Astrocyte (in vitro differentiated cells and primary cell): ENCODE measurements around the gene MELTF. TPM values are rescaled to one million over a fixed set of nuclear protein-coding genes. Genes with fewer than 3 reads are reported as not detected.

ENCODE experiments used
- DNase-seq: peaks from one replicate; pipeline ENCODE4 v3.0.0-alpha.2; 2010; ENCODE audit warnings: low read depth
- FAIRE-seq: peaks from 2 replicates; lab custom pipeline; 2011; peaks lifted over from hg19 to GRCh38; lab: Jason Lieb, UNC
- H2AFZ ChIP-seq: 2 replicates; pipeline ENCODE4 v1.6.0; 2012; ENCODE audit warnings: low read depth, low read length, inconsistent platforms
- H3K27ac ChIP-seq: 2 replicates; pipeline ENCODE4 v1.5.1; 2011; ENCODE audit warnings: low read depth, low read length, inconsistent platforms
- H3K27me3 ChIP-seq: 2 replicates; pipeline ENCODE4 v1.6.0; 2011; ENCODE audit warnings: low read length, inconsistent platforms; ENCODE audit not compliant: insufficient read depth
- H3K36me3 ChIP-seq: 2 replicates; pipeline ENCODE4 v1.5.1; 2011; ENCODE audit warnings: low read length, inconsistent platforms; ENCODE audit not compliant: insufficient read depth
- H3K4me1 ChIP-seq: 2 replicates; pipeline ENCODE4 v1.5.1; 2011; ENCODE audit warnings: low read length, inconsistent platforms; ENCODE audit not compliant: insufficient read depth
- H3K4me2 ChIP-seq: 2 replicates; pipeline ENCODE4 v1.6.0; 2012; ENCODE audit warnings: low read length, inconsistent platforms
- H3K4me3 ChIP-seq: 2 replicates; pipeline ENCODE4 v1.5.1; 2011; ENCODE audit warnings: low read depth, mild to moderate bottlenecking, low read length, inconsistent platforms; ENCODE audit not compliant: insufficient read depth
- H3K79me2 ChIP-seq: 2 replicates; pipeline ENCODE4 v1.6.0; 2012; ENCODE audit warnings: mild to moderate bottlenecking, low read length, inconsistent platforms; ENCODE audit not compliant: insufficient read depth
- H3K9ac ChIP-seq: 2 replicates; pipeline ENCODE4 v1.6.0; 2012; ENCODE audit warnings: mild to moderate bottlenecking, low read length, inconsistent platforms
- H3K9me3 ChIP-seq: 2 replicates; pipeline ENCODE4 v1.5.1; 2012; ENCODE audit warnings: low read depth, mild to moderate bottlenecking, low read length, inconsistent platforms; ENCODE audit not compliant: insufficient read depth
- H4K20me1 ChIP-seq: 2 replicates; pipeline ENCODE4 v1.6.0; 2012; ENCODE audit warnings: low read length, inconsistent platforms; ENCODE audit not compliant: insufficient read depth
- H3K27ac Mint-ChIP-seq: one replicate; pipeline ENCODE4 v1.8.0; 2021; ENCODE audit warnings: mild to moderate bottlenecking, mixed read lengths; ENCODE audit not compliant: unreplicated experiment
- H3K27me3 Mint-ChIP-seq: one replicate; pipeline ENCODE4 v1.8.0; 2021; ENCODE audit warnings: low read depth, mixed read lengths; ENCODE audit not compliant: unreplicated experiment
- H3K36me3 Mint-ChIP-seq: one replicate; pipeline ENCODE4 v1.8.0; 2021; ENCODE audit warnings: low read depth, mixed read lengths; ENCODE audit not compliant: unreplicated experiment
- H3K4me1 Mint-ChIP-seq: one replicate; pipeline ENCODE4 v1.8.0; 2021; ENCODE audit warnings: low read depth, mixed read lengths; ENCODE audit not compliant: unreplicated experiment
- H3K4me3 Mint-ChIP-seq: one replicate; pipeline ENCODE4 v1.8.0; 2021; ENCODE audit warnings: mild to moderate bottlenecking, moderate library complexity, mixed read lengths; ENCODE audit not compliant: unreplicated experiment
- H3K9me3 Mint-ChIP-seq: one replicate; pipeline ENCODE4 v1.8.0; 2021; ENCODE audit warnings: mild to moderate bottlenecking, mixed read lengths; ENCODE audit not compliant: unreplicated experiment
- CTCF ChIP-seq: IDR thresholded peaks from 2 replicates; pipeline ENCODE4 v1.5.1; 2011; ENCODE audit warnings: low read depth, mild to moderate bottlenecking, inconsistent platforms, low read length, moderate library complexity; ENCODE audit not compliant: insufficient read depth
- EZH2 ChIP-seq: IDR thresholded peaks from 2 replicates; pipeline ENCODE4 v1.6.1; 2012; ENCODE audit warnings: mild to moderate bottlenecking, low read length, inconsistent platforms; ENCODE audit not compliant: insufficient read depth
- total RNA-seq: library from RNA; stranded (reverse); gene quantifications from 2 replicates; pipeline ENCODE4 v1.2.1, GENCODE V29; 2021

Gene MELTF
- total RNA-seq, 1 donor from 2014 or later = 24.0 TPM

GRCh38 chr3:196976941-196977340 lies 52.7 kb downstream of the MELTF start:
- no peaks in the 10 kb centered on the region for H3K4me1 Mint-ChIP-seq

GRCh38 chr3:196975349-196975748 lies 54.3 kb downstream of the MELTF start:
- FAIRE-seq = no peak
- no peak for DNase-seq
- no peak overlapping the region for H3K27ac Mint-ChIP-seq

More at GRCh38 chr3:196976941-196977340, 52.7 kb downstream of the MELTF start:
- Histone ChIP-seq H3K4me3 (no peak overlapping the region), H2AFZ (no peak overlapping the region), H3K36me3 (no peaks in the 10 kb centered on the region), H3K4me1 (no peaks in the 10 kb centered on the region), H3K79me2 (no peaks in the 10 kb centered on the region), H3K9ac (no peak overlapping the region), H4K20me1 (no peaks in the 10 kb centered on the region), H3K27ac (no peak overlapping the region), H3K4me2 (no peak overlapping the region), H3K27me3 (no peaks in the 10 kb centered on the region), H3K9me3 (no peaks in the 10 kb centered on the region)
- no peaks in the 10 kb centered on the region for H3K9me3 Mint-ChIP-seq
- peaks cover 4% of the 10 kb centered on the region for H3K36me3 Mint-ChIP-seq
- DNase-seq (no peak), FAIRE-seq (no peak)
- TF ChIP-seq EZH2 (no peak), CTCF (no peak)
- H3K27me3 Mint-ChIP-seq = peaks cover 18% of the 10 kb centered on the region
- H3K27ac Mint-ChIP-seq = no peak overlapping the region
- H3K4me3 Mint-ChIP-seq = no peak overlapping the region

More at GRCh38 chr3:196975349-196975748, 54.3 kb downstream of the MELTF start:
- H3K4me1 Mint-ChIP-seq = no peaks in the 10 kb centered on the region
- no peak for TF ChIP-seq EZH2
- TF ChIP-seq CTCF = no peak
- no peak overlapping the region for H3K4me3 Mint-ChIP-seq
- Histone ChIP-seq H2AFZ (no peak overlapping the region), H4K20me1 (no peaks in the 10 kb centered on the region), H3K4me3 (no peak overlapping the region), H3K4me1 (no peaks in the 10 kb centered on the region), H3K9ac (no peak overlapping the region), H3K27me3 (no peaks in the 10 kb centered on the region), H3K27ac (no peak overlapping the region), H3K9me3 (peaks cover 4% of the 10 kb centered on the region), H3K36me3 (no peaks in the 10 kb centered on the region), H3K79me2 (no peaks in the 10 kb centered on the region), H3K4me2 (no peak overlapping the region)
- H3K36me3 Mint-ChIP-seq = peaks cover 4% of the 10 kb centered on the region
- H3K27me3 Mint-ChIP-seq = peaks cover 30% of the 10 kb centered on the region
- no peaks in the 10 kb centered on the region for H3K9me3 Mint-ChIP-seq
